CD4-positive, alpha-beta T cell treated with Interleukin-10 for 1 hour (primary cell): ENCODE data around the gene NPSR1.
"Not testable (repeated sequence)": the region's sequence is repeated elsewhere in the genome, so short reads cannot be mapped to it uniquely, and the experiment has no call there.

Experiments used
- DNase-seq: peaks from one replicate; pipeline ENCODE4 v3.0.0-alpha.2; 2020

NPSR1 gene

GRCh38 chr7:34839645-34840044 lies 181.6 kb downstream of the NPSR1 start:
- DNase-seq, result no peak

DNA sequence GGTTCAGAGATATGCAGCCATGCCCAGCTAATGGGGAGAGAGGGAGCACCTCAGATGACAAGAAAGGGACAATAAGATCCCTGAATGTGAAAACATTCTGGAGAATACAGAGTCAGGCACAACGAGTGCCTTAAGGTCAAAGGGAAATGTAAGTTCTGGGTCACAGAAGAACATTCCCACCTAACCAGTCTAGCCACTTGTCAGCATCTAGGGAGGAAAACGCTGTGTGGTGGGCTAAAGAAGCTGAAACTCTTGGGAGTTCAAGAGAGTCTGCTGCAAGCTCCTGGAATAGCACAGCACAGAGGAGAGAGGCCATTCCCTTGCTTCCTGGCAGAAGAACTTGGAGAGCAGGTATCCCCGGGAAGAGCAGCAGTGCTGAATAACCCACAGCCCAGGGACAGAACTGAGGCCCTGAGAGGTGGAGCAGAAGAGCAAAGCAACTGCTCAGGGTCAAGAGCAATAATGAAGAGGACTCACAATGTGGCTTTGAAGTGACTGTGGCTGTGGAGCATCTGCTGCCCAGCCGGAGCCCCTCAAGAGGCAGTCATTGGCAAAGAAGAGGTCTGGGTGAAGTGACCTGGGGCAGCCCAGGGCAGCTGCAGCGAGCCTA lies 182.3 kb downstream of the NPSR1 start:
- DNase-seq, result no peak

DNA sequence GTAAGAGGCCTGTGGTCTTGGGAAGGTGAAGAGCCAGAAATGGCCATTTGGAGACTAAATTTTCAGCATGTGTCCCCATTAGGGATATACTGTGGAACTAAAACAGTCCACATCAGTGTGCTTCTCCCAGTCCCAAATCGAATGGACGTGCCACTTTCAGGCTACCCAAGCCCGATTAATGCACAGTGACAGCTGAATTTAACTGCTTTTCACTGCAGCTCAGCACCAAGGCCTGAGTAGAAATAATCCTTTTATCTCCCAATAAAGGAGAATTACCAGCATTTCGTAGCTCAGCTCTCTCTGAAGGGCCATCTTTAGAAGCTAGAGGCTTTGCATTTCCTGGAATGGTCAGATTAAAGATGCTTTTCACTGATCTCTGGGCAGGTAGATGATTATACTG lies 183.3 kb downstream of the NPSR1 start:
- no peak for DNase-seq

DNA sequence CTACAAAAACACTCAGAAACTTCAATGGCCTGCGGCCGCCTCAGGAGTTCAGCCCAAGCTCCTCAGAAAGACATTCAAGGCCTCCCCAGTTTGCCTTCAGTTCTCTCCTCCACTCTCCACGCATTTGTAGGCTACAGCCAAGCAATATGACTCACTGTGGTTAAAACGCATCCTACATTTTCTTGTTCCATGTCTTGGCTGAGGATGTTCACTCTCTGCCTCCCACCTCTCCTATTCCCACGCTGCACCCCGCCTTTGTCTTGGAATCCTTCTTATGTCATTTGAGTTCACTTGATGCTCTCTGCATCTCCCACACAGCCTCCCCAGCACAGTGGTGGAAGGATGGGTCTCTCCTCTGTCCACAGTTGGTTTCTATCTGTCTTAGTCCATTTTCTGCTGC lies 184.8 kb downstream of the NPSR1 start:
- no peak for DNase-seq

- DNase-seq, result no peak
Observed at GRCh38 chr7:34844406-34844805, 186.4 kb downstream of the NPSR1 start.

DNA sequence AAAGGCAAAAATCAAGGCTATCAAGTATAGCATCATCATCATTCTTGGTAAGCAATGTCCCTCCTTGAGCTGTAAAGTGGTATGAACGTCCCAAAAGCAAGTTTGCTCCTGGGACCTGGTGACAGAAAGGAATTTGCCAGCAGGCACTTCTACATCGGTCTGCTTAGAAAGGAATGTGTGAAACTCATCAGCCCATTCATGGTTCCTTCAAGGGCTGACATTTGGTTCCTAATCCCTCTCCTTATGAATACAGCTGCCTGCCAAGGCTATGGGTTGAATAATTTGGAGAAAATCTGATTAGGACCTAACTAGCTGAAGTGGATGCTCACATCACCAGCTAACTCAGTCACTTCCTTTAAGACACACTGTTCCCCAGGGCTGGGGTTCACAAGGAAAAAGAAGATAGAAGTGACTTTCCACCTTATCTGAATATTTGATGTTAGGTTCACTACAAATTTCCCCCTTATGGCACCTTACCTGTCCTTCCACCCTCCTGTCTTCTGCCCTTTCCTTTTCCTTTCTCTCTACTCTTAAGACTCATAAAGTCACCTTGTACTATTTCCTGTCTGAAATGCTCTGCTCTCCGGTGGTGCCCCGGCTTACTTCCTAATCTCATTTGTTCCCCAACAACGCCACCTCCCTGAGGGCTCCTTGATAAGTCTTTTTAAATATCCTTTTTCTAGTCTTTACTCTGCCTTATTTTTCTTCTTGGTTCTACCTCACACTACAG lies 187.1 kb downstream of the NPSR1 start:
- no peak for DNase-seq

- DNase-seq, result no peak
Observed at GRCh38 chr7:34845666-34846361, 187.8 kb downstream of the NPSR1 start.

- no peak for DNase-seq
Observed at GRCh38 chr7:34846976-34847375, 189.0 kb downstream of the NPSR1 start.

- no peak for DNase-seq
Observed at GRCh38 chr7:34848670-34849069, 190.7 kb downstream of the NPSR1 start.

DNA sequence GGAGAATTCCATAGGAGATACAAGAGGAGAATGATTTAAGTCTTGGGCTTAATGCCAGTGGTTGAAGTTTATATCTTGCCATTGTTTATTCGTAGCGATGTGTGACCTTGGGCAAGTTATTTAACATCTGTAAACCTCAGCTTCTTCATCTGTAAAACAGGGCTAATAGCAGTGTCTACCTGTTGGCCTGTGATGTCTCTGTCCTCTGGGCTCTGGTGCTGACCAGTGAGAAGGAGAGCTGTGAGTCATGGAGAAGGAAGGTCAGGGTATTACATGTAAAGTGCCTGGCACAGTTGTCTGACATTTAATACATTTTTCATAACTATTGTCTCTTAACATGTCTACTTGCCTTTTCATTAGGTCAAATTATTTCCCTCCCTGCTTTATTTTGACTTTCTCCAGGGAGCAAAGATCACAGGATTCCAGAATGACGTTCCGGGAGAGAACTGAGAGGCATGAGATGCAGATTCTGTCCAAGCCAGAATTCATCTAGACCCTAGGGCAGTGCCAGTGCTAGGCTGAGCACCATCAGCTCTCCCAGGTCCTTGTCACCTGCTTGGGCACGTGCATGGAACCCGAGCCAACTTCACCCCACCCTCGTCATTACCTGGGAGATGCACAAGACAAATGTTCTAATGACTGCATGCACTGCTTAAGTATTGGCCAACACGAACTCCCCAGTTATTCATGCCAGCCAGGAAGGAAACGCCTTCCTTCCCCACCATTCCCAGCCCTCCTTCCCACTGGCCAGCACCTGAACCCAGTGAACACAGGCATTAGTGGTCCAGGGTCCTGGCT lies 191.3 kb downstream of the NPSR1 start:
- DNase-seq, result no peak

DNA sequence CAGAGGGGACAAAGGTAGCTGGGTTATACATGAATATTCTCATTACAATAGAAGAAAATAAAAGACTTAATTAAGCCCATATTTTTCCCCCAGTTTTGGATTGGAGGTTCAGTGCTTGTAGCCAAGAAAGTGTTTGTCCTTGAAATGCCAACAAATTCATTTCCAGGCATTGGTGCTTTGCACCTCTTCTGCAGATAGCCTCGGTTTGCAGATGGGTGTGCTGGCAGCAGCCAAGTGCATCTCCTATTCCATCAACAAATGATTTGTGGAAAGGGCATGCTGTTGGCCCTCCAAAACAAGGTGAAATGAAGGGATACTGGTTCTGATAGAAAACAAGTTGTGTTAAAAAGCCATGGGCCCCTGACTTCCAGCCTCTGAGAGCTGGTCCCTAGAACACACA lies 192.0 kb downstream of the NPSR1 start:
- DNase-seq, result no peak

DNA sequence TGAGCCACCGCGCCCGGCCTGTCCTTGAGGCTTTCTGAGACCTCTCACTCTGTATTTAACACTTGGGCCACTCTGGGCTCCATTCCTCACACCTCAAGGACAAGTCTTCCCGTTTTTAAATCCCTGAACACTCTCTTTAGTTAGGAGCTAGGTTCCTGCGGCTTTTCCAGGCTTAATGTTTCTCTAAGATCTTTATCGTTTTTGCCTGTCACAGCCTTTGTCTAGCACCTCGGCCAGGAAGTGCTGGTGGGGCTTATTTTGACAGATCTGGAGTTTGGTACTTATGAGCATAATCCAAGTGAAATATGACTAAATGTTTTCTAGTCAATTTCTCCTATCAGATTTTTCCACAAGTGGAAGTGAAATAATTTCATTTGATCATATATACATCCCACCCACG lies 192.7 kb downstream of the NPSR1 start:
- DNase-seq, result no peak

DNA sequence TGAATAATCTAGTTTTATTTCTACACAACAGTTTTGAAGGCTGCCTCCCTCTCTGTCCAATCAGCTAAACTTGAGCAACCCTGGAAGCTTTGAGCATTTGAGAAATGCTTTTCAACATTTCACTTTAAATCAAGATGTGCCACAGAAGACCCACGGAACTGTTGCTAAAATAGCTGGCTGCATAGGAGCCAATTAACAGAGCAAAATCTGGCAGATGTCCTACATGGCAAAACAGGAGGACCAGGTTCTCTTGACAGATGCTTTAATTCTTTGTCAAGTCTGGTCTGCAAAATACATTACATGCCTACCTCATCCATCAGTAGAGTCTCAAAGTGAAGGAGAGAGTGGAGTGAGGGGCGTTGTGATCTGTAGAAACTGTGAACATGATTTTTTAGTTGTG lies 193.4 kb downstream of the NPSR1 start:
- DNase-seq, result no peak

- not testable (repeated sequence) for DNase-seq
Observed at GRCh38 chr7:34858444-34858843, 200.4 kb downstream of the NPSR1 start.

DNA sequence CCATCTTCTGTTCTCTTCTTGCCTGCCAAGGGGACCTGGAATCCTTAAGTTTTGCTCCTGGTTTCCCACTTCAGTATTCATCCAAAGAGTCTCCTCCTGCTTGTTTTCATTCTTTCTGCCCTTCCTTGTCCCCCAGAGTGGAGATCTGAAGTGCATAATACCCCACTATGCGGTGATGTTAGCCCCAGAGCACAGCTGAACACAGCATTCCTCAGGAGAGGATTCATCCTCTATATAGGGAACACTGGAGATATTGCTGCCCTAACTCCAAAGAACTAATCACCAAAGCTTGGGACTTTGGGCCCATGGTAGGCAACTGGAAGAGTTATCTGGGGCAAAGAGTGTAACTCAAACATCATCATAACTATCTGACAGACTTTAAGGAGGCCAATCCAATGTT lies 201.3 kb downstream of the NPSR1 start:
- not testable (repeated sequence) for DNase-seq

- DNase-seq, result not testable (repeated sequence)
Observed at GRCh38 chr7:34866222-34866621, 208.2 kb downstream of the NPSR1 start.

GRCh38 chr7:34867341-34867740 lies 209.3 kb downstream of the NPSR1 start:
- DNase-seq, result not testable (repeated sequence)

- not testable (repeated sequence) for DNase-seq
Observed at GRCh38 chr7:34868602-34869001, 210.6 kb downstream of the NPSR1 start.

DNA sequence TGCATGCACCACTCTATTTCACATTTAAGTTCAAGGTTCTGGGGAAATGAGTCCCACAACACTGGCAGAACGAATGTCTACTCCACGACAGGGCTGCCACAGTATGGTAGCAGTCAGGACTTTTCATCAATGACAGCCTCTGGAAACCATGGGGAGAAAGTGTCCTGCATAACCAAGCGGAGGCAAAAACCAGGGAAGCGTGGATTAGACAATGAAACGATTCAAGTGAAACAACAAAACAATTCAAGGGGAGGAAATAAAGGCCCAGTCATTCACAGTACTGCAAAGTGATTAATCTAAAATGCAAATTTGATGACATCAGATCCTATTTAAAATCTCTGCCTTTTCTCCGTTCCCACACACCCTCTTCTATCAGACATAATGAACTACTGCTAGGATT lies 211.0 kb downstream of the NPSR1 start:
- DNase-seq, result no peak

GRCh38 chr7:34870041-34870440 lies 212.0 kb downstream of the NPSR1 start:
- DNase-seq, result not testable (repeated sequence)

- DNase-seq, result not testable (repeated sequence)
Observed at GRCh38 chr7:34874329-34874728, 216.3 kb downstream of the NPSR1 start.

DNA sequence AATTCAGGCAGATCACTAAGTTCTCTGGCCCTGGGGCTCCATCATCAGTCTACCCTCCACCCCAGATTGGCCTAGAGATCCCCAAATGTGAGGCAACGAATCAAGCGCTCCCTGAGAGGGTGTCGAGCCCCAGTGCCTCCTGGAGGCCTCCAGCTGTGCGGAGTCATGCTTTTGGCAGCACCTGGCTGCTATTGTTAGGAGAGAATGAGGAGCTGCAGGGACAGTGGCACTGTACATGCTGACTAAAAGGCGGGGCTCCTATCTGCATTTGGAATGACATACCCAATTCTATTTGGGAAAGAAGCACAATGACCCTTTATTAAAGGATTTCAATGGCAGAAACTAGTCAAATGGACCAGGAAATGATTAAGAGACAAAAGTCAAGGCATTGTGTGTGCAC lies 217.5 kb downstream of the NPSR1 start:
- no peak for DNase-seq
